ENCODE measurements around the gene OR56B1.

- TF ChIP-seq EZH2 (optimal IDR thresholded peaks at IDR 0.05; ENCODE audit: low read depth, low read length), result no peak
- TF ChIP-seq CTCF (IDR thresholded peaks at IDR 0.05; ENCODE audit: low read length), result no peak
Observed at GRCh38 chr11:5767056-5767455, 30.8 kb downstream of the OR56B1 start.

Data from MM.1S (cell line).